ENCODE measurements around the gene CCDC85C.
A peak's percentile ranks its signal among the peaks of the same experiment; 100 is the strongest.

The CCDC85C gene

GRCh38 chr14:99568567-99569560 is 35.1 kb downstream of the CCDC85C start:
- no peak for TF ChIP-seq ZFX (IDR thresholded peaks at IDR 0.05; ENCODE audit: borderline replicate concordance)
- H3K27ac ChIP-seq: no peak overlapping the region

GRCh38 chr14:99566390-99567354 is 37.3 kb downstream of the CCDC85C start:
- H3K27ac ChIP-seq: peak overlapping the region; percentile 35
- TF ChIP-seq ZFX (IDR thresholded peaks at IDR 0.05; ENCODE audit: borderline replicate concordance) (no peak), CTCF (IDR thresholded peaks at IDR 0.05) (no peak)

- TF ChIP-seq CTCF (IDR thresholded peaks at IDR 0.05) (no peak), ZFX (IDR thresholded peaks at IDR 0.05; ENCODE audit: borderline replicate concordance) (no peak)
- peak overlapping the region; percentile 35 for H3K27ac ChIP-seq
These were observed 38.0 kb downstream of the CCDC85C start for GRCh38 chr14:99566009-99566389.

GRCh38 chr14:99565383-99565782 is 38.6 kb downstream of the CCDC85C start:
- H3K27ac ChIP-seq: peak overlapping the region; percentile 35; the same call in 1 of the 2 replicates
- TF ChIP-seq CTCF (IDR thresholded peaks at IDR 0.05) (no peak), ZFX (IDR thresholded peaks at IDR 0.05; ENCODE audit: borderline replicate concordance) (no peak)

DNA sequence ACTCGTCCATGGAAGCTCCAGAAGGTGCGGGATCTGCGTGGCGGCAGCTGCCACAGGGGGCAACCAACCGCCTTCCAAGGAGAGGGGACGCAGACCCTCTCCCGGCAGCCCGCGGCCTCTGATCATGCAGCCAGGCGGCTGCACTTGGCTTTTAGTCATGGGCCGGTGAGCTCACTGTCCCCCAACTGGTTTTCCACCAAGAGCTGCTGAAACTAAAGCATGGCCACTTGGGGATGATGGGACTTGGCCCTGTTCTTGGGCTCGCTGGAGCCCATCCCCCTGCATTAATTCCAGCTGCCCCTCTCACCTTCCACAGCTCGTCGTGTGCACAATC is 39.1 kb downstream of the CCDC85C start:
- peak overlapping the region; percentile 12; the same call in 1 of the 2 replicates for H3K27ac ChIP-seq
- TF ChIP-seq CTCF (IDR thresholded peaks at IDR 0.05): no peak
- no peak for TF ChIP-seq ZFX (IDR thresholded peaks at IDR 0.05; ENCODE audit: borderline replicate concordance)

- H3K27ac ChIP-seq: peak overlapping the region; percentile 12; the same call in 1 of the 2 replicates
- TF ChIP-seq ZFX (IDR thresholded peaks at IDR 0.05; ENCODE audit: borderline replicate concordance) (no peak), CTCF (IDR thresholded peaks at IDR 0.05) (no peak)
These were observed 39.6 kb downstream of the CCDC85C start for GRCh38 chr14:99564256-99564925.

GRCh38 chr14:99563749-99564129 is 40.3 kb downstream of the CCDC85C start:
- TF ChIP-seq CTCF (IDR thresholded peaks at IDR 0.05): no peak
- TF ChIP-seq ZFX (IDR thresholded peaks at IDR 0.05; ENCODE audit: borderline replicate concordance): no peak

More at GRCh38 chr14:99563749-99564129, 40.3 kb downstream of the CCDC85C start:
- no peak overlapping the region for H3K27ac ChIP-seq
